GM12878 (cell line): Measurements from ENCODE around the gene ITSN1. TPM values are rescaled to one million over a fixed set of nuclear protein-coding genes. Genes with fewer than 3 reads are reported as not detected.

Source experiments
- ATAC-seq: fragments of 200-7000 bp; cut with Tn5 transposase; 3 replicates; pipeline ENCODE4 v1.9.1; 2020; ENCODE audit warnings: mild to moderate bottlenecking, moderate library complexity
- BruUV-seq: library from RNA; stranded (reverse); fragments of 400-500 nt; replicated peaks from 2 replicates; lab custom pipeline; 2021; lab: Mats Ljungman, UMichigan
- CTCF ChIA-PET: fragments of 300-600 bp; sonication (Branson Sonifier 250); formaldehyde crosslinking; extraction: SDS; loops from one replicate; lab custom pipeline; 2021; ENCODE audit warnings: inconsistent platforms; lab: Yijun Ruan, JAX
- POLR2A ChIA-PET: fragments of 350-600 bp; formaldehyde crosslinking; extraction: SDS; loops from one replicate; lab custom pipeline; 2021; ENCODE audit warnings: inconsistent platforms; lab: Charles Lee
- RAD21 ChIA-PET: fragments of 300-600 bp; sonication (Branson Sonifier 250); formaldehyde crosslinking; loops from one replicate; lab custom pipeline; 2023; ENCODE audit warnings: antibody characterized with exemption; ENCODE audit not compliant: unreplicated experiment; lab: Charles Lee
- SMC1A ChIA-PET: fragments of 300-600 bp; sonication (Branson Sonifier 250); formaldehyde crosslinking; loops from one replicate; lab custom pipeline; 2023; ENCODE audit not compliant: unreplicated experiment, uncharacterized antibody; lab: Charles Lee
- DNase-seq: peaks from one replicate; pipeline ENCODE4 v3.0.0-alpha.2; 2011; ENCODE audit warnings: low read depth, low spot score
- FAIRE-seq: peaks from 3 replicates; lab custom pipeline; 2011; peaks lifted over from hg19 to GRCh38; lab: Jason Lieb, UNC
- H2AFZ ChIP-seq: 2 replicates; pipeline ENCODE4 v1.6.0; 2011; ENCODE audit warnings: low read depth, low read length, control low read depth; ENCODE audit not compliant: control insufficient read depth
- H3K27ac ChIP-seq: 2 replicates; pipeline ENCODE4 v1.5.1; 2011; ENCODE audit warnings: control low read depth; ENCODE audit not compliant: control insufficient read depth, insufficient read depth
- H3K27me3 ChIP-seq, 2 experiments: replicated peaks in 1 of 2; 2 replicates each; pipeline versions ENCODE4 v1.6.0 to v1.6.1; 2011; ENCODE audit warnings: low read length in 1 of 2; ENCODE audit not compliant: control insufficient read depth in 2 of 2, insufficient read depth in 2 of 2
- H3K36me3 ChIP-seq, 2 experiments: 2 replicates each; pipeline ENCODE4 v1.5.1; 2011; ENCODE audit warnings: low read length in 1 of 2; ENCODE audit not compliant: control insufficient read depth in 2 of 2, insufficient read depth in 2 of 2
- H3K4me1 ChIP-seq: 2 replicates; pipeline ENCODE4 v1.6.1; 2011; ENCODE audit warnings: mild to moderate bottlenecking, low read length, moderate library complexity, mixed read lengths; ENCODE audit not compliant: control insufficient read depth, insufficient read depth
- H3K4me2 ChIP-seq: 2 replicates; pipeline ENCODE4 v1.6.0; 2011; ENCODE audit warnings: control low read depth; ENCODE audit not compliant: control insufficient read depth, insufficient read depth
- H3K4me3 ChIP-seq: fragments of 200-600 bp; sonication (generic); 2 replicates; pipeline ENCODE4 v1.5.1; 2016
- H3K79me2 ChIP-seq: 2 replicates; pipeline ENCODE4 v1.6.0; 2011; ENCODE audit warnings: low read length; ENCODE audit not compliant: control insufficient read depth, insufficient read depth
- H3K9ac ChIP-seq: 2 replicates; pipeline ENCODE4 v1.8.0; 2011; ENCODE audit warnings: low read length, control low read depth, mixed read lengths; ENCODE audit not compliant: control insufficient read depth, insufficient read depth
- H3K9me3 ChIP-seq: replicated peaks from 3 replicates; pipeline ENCODE4 v1.5.1; 2011; ENCODE audit warnings: mild to moderate bottlenecking, low read length; ENCODE audit not compliant: control insufficient read depth, insufficient read depth
- H4K20me1 ChIP-seq: 2 replicates; pipeline ENCODE4 v1.6.0; 2011; ENCODE audit not compliant: control insufficient read depth, insufficient read depth
- EGR1 ChIP-seq, 2 experiments: IDR thresholded peaks; 1 replicate in 1 of 2; 2 replicates in 1 of 2; pipeline ENCODE4 v1.6.1; 2011 to 2012; ENCODE audit warnings: low read depth in 2 of 2, low read length in 2 of 2, borderline replicate concordance in 1 of 2, mild to moderate bottlenecking in 1 of 2, moderate library complexity in 1 of 2
- EP300 ChIP-seq, 2 experiments: fragments of 150-350 bp in 1 of 2; IDR thresholded peaks; 2 replicates each; pipeline ENCODE4 v1.6.1; 2011 to 2012; ENCODE audit warnings: low read depth in 2 of 2, low read length in 2 of 2, borderline replicate concordance in 1 of 2, improper control_type of control experiment in 1 of 2, inconsistent platforms in 1 of 2; ENCODE audit not compliant: control insufficient read depth in 1 of 2
- HSF1 ChIP-seq: fragments of 150-350 bp; IDR thresholded peaks from 2 replicates; pipeline ENCODE4 v1.6.1; 2014; ENCODE audit warnings: mild to moderate bottlenecking, low read depth, low read length
- IKZF1 ChIP-seq: fragments of 450-650 bp; conservative IDR thresholded peaks from 2 replicates; pipeline ENCODE4 v1.6.1; 2017; ENCODE audit warnings: antibody characterized with exemption, mild to moderate bottlenecking
- JUNB ChIP-seq: IDR thresholded peaks from 2 replicates; pipeline ENCODE4 v1.6.1; 2016; ENCODE audit warnings: antibody characterized with exemption, mild to moderate bottlenecking
- MEF2A ChIP-seq: IDR thresholded peaks from 2 replicates; pipeline ENCODE4 v1.6.1; 2011; ENCODE audit warnings: low read depth, mild to moderate bottlenecking, low read length, moderate library complexity; ENCODE audit not compliant: insufficient read depth
- MLLT1 ChIP-seq: fragments of 450-650 bp; IDR thresholded peaks from 2 replicates; pipeline ENCODE4 v1.6.1; 2016; ENCODE audit warnings: mild to moderate bottlenecking
- MYC ChIP-seq: IDR thresholded peaks from 2 replicates; pipeline ENCODE4 v1.6.1; 2011; ENCODE audit warnings: mild to moderate bottlenecking, low read length, moderate library complexity, inconsistent platforms; ENCODE audit not compliant: insufficient read depth, insufficient replicate concordance, insufficient read length, severe bottlenecking
- POU2F2 ChIP-seq: IDR thresholded peaks from 3 replicates; pipeline ENCODE4 v1.6.1; 2011; ENCODE audit warnings: low read depth, mild to moderate bottlenecking, low read length, borderline replicate concordance
- RAD21 ChIP-seq: IDR thresholded peaks from 2 replicates; pipeline ENCODE4 v1.6.1; 2011; ENCODE audit warnings: mild to moderate bottlenecking, low read depth, low read length, moderate library complexity; ENCODE audit not compliant: insufficient read depth
- SKIL ChIP-seq: fragments of 450-650 bp; IDR thresholded peaks from 2 replicates; pipeline ENCODE4 v1.6.1; 2017; ENCODE audit warnings: mild to moderate bottlenecking, low read depth, inconsistent platforms; ENCODE audit not compliant: poor library complexity, severe bottlenecking
- WRNIP1 ChIP-seq: IDR thresholded peaks from 2 replicates; pipeline ENCODE4 v1.6.1; 2011; ENCODE audit warnings: low read depth, low read length, improper control_type of control experiment, borderline replicate concordance
- YBX1 ChIP-seq: fragments of 450-650 bp; IDR thresholded peaks from 2 replicates; pipeline ENCODE4 v1.6.1; 2016; ENCODE audit warnings: antibody characterized with exemption
- YY1 ChIP-seq: IDR thresholded peaks from 2 replicates; pipeline ENCODE4 v1.6.1; 2011; ENCODE audit warnings: low read depth, mild to moderate bottlenecking, low read length
- ZNF207 ChIP-seq: fragments of 450-650 bp; IDR thresholded peaks from 2 replicates; pipeline ENCODE4 v1.6.1; 2014; ENCODE audit warnings: antibody characterized with exemption, mild to moderate bottlenecking, borderline replicate concordance
- in situ Hi-C: fragments of 300-500 bp; cut with MboI; formaldehyde crosslinking; loops from 9 replicates; pipeline ENCODE4 v1.14.3; 2018; ENCODE audit warnings: mixed read lengths
- intact Hi-C: fragments of 100-400 bp; cut with micrococcal nuclease; formaldehyde crosslinking; loops from one replicate; pipeline ENCODE4 v1.14.2; 2022; ENCODE audit not compliant: unreplicated experiment
- polyA plus RNA-seq, 11 experiments: library from polyadenylated mRNA; depleted of rRNA in 4 of 11; unstranded in 6 of 11; stranded (reverse) in 5 of 11; fragments of >200 nt; fragmentation: Nextera tagmentation in 4 of 11; fragmentation: Illumina TruSeq in 1 of 11; extraction: Ambion mirVana in 4 of 11; extraction: Trizol in 1 of 11; gene quantifications; 1 replicate in 1 of 11; 2 replicates in 10 of 11; pipeline versions ENCODE4 v1.2.1 to v1.2.3, GENCODE V29; 2011 to 2016; ENCODE audit warnings: inconsistent platforms in 2 of 11, missing spikeins in 2 of 11, low read depth in 1 of 11
- total RNA-seq, 4 experiments: library from RNA; depleted of rRNA in 3 of 4; stranded (reverse); fragments of >200 nt in 3 of 4; fragmentation: Illumina TruSeq in 1 of 4; extraction: Trizol in 1 of 4; gene quantifications; 2 replicates each; pipeline versions ENCODE4 v1.2.1 to v1.2.3, GENCODE V29; 2013 to 2021
- TF ChIP-seq, protein P1 (sequence below): IDR thresholded peaks from 2 replicates; pipeline ENCODE4 v1.6.1; 2012; ENCODE audit warnings: low read length, inconsistent platforms
- TF ChIP-seq, protein P2 (sequence below): IDR thresholded peaks from 2 replicates; pipeline ENCODE4 v1.6.1; 2011; ENCODE audit warnings: low read depth, low read length, improper control_type of control experiment, borderline replicate concordance

The ITSN1 gene
- total and polyA plus RNA-seq, 10 of the 15 experiments (the other 5 are each of a cell fraction or from before 2014, with no cell fraction given), result 0.89 to 10.6 (median 4.8) TPM

GRCh38 chr21:33820230-33820770, 178.0 kb downstream of the ITSN1 start:
- CTCF ChIA-PET, result no interaction called here
- H3K79me2 ChIP-seq, result no peaks in the 10 kb centered on the region
- TF ChIP-seq EGR1 (IDR thresholded peaks at IDR 0.05; ENCODE audit: borderline replicate concordance in 1 of 2, low read depth in 2 of 2, low read length in 2 of 2) (no peak), YBX1 (no peak), MLLT1 (no peak), IKZF1 (no peak), YY1 (no peak), HSF1 (no peak), WRNIP1 (no peak), POU2F2 (no peak), ZNF207 (no peak), EP300 (IDR thresholded peaks at IDR 0.05; ENCODE audit: borderline replicate concordance in 1 of 2, control insufficient read depth in 1 of 2, low read depth in 2 of 2, low read length in 2 of 2) (no peak), JUNB (no peak), MYC (no peak), MEF2A (no peak), RAD21 (no peak), SKIL (no peak)
- TF ChIP-seq, protein P1, sequence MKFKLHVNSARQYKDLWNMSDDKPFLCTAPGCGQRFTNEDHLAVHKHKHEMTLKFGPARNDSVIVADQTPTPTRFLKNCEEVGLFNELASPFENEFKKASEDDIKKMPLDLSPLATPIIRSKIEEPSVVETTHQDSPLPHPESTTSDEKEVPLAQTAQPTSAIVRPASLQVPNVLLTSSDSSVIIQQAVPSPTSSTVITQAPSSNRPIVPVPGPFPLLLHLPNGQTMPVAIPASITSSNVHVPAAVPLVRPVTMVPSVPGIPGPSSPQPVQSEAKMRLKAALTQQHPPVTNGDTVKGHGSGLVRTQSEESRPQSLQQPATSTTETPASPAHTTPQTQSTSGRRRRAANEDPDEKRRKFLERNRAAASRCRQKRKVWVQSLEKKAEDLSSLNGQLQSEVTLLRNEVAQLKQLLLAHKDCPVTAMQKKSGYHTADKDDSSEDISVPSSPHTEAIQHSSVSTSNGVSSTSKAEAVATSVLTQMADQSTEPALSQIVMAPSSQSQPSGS, result no peak
- TF ChIP-seq, protein P2, sequence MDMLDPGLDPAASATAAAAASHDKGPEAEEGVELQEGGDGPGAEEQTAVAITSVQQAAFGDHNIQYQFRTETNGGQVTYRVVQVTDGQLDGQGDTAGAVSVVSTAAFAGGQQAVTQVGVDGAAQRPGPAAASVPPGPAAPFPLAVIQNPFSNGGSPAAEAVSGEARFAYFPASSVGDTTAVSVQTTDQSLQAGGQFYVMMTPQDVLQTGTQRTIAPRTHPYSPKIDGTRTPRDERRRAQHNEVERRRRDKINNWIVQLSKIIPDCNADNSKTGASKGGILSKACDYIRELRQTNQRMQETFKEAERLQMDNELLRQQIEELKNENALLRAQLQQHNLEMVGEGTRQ, result no peak

More at GRCh38 chr21:33820230-33820770, 178.0 kb downstream of the ITSN1 start:
- no peak overlapping the region for H2AFZ ChIP-seq
- DNase-seq (no peak), ATAC-seq (no peak), FAIRE-seq (no peak)
- ChIA-PET RAD21 (no interaction called here), SMC1A (interaction anchor here (1.0 kb wide), 1 partner anchor 28 kb away, joined by 3 read pairs; no protein-coding TSS in a partner anchor), POLR2A (no interaction called here)
- H3K4me3 ChIP-seq, result no peak overlapping the region
- no TSS peak for BruUV-seq
- no peak overlapping the region for H3K4me2 ChIP-seq
- intact Hi-C loops, result no loop called here
- in situ Hi-C loops, result no loop called here
- H4K20me1 ChIP-seq, result no peaks in the 10 kb centered on the region
- no peaks in the 10 kb centered on the region for H3K27me3 ChIP-seq
- no peaks in the 10 kb centered on the region for H3K36me3 ChIP-seq
- no peak overlapping the region for H3K9ac ChIP-seq
- H3K9me3 ChIP-seq, result no peaks in the 10 kb centered on the region
- no peak overlapping the region for H3K27ac ChIP-seq
- H3K4me1 ChIP-seq, result no peaks in the 10 kb centered on the region
